T-helper 22 cell (primary cell): ENCODE data around the gene MAGI1.
"Not testable (repeated sequence)": the region's sequence is repeated elsewhere in the genome, so short reads cannot be mapped to it uniquely, and the experiment has no call there.

Source experiments
- DNase-seq: peaks from one replicate; pipeline ENCODE4 v3.0.0-alpha.2; 2020; ENCODE audit warnings: low read depth

The MAGI1 gene

DNA sequence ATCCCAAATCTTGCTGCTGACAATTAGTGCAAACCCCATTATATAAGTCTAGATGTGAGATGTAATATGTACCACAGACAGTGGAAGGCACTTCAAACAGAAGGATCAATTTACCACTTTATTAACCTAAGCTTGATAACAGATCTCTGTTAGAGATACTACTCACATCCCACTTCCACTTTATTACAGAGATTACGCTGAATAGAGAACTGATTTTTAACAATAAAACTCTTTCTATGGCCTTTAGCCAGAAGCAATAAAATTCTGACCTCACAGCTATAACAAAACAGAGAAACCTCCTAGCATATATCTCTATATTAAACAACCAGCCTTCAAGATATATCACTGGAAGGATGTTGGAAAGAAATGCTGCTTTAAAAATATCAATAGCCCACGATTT lies 517.7 kb downstream of the MAGI1 start:
- no peak for DNase-seq

DNA sequence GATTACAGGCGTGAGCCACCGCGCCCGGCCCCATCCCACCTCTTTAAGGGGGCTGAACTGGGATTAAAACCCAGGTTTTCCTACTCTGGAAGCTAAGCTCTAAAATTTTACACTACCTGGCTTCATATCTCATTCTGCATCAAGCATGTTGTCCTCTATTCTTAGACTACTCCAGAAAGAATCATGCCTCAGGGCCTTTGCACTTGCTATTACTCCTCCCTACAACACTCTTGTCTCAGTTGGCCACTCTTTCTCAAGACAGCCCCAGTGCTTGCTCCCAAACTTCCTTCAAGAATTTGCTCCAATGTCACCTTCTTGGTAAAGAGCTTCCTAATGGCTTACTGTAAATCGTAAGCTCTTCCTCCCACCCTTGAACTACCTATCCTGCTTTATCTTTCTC lies 521.7 kb downstream of the MAGI1 start:
- no peak for DNase-seq

GRCh38 chr3:65514317-65514716 lies 524.4 kb downstream of the MAGI1 start:
- DNase-seq = not testable (repeated sequence)

DNA sequence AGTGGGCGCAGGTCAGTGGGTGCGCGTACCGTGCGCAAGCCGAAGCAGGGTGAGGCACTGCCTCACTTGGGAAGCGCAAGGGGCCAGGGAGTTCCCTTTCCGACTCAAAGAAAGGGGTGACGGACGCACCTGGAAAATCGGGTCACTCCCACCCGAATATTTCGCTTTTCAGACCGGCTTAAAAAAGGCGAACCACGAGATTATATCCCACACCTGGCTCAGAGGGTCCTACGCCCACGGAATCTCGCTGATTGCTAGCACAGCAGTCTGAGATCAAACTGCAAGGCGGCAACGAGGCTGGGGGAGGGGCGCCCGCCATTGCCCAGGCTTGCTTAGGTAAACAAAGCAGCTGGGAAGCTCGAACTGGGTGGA lies 529.3 kb downstream of the MAGI1 start:
- not testable (repeated sequence) for DNase-seq

GRCh38 chr3:65508750-65509422 lies 529.8 kb downstream of the MAGI1 start:
- no peak for DNase-seq

- DNase-seq = no peak
These were observed 531.3 kb downstream of the MAGI1 start for GRCh38 chr3:65507437-65507836.

DNA sequence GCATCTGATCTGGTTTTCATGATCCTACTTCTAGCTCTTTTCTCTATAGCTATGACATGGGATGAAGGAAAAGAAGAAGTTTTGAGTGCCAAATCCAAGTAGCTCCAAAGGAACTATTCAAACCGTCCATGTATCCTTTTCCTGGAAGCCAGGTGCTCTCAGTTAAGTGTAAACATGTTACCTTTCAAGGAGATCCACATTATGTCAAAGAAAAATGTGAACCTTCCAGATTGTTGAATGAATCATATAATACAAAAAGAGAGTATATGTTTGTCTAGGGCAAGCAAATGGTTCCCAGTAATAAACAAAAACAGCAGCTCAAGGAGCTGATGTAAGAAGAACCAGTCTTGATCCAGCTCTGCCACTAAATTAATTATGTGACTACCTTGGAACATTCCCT lies 534.9 kb downstream of the MAGI1 start:
- no peak for DNase-seq

GRCh38 chr3:65502526-65502925 lies 536.2 kb downstream of the MAGI1 start:
- DNase-seq = no peak

GRCh38 chr3:65500398-65501306 lies 538.1 kb downstream of the MAGI1 start:
- DNase-seq = no peak

DNA sequence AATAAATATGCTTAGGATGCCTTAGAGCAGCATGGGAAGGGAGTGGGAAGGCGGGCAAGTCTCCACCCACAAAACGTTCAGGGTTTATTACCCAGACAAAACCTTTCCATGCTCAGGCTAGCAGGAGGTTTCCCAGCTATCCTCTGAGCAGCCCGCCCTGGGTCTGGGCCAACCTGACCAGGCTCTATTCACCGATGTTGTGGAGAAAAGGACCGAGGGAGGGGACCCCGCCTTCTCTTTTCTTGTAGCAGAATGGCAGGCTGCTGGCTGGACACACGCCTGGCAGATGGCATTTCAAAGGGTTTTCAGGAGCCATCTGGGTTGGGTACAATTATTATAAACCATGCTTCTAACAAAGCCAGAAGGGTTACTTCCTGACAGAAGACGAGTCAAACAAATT lies 540.9 kb downstream of the MAGI1 start:
- DNase-seq = no peak

- DNase-seq = no peak
These were observed 541.5 kb downstream of the MAGI1 start for GRCh38 chr3:65497236-65497635.

- DNase-seq = no peak
These were observed 544.8 kb downstream of the MAGI1 start for GRCh38 chr3:65493938-65494337.

GRCh38 chr3:65493371-65493882 lies 545.3 kb downstream of the MAGI1 start:
- no peak for DNase-seq

- no peak for DNase-seq
These were observed 546.5 kb downstream of the MAGI1 start for GRCh38 chr3:65492249-65492648.

- DNase-seq = no peak
These were observed 548.6 kb downstream of the MAGI1 start for GRCh38 chr3:65490114-65490513.

GRCh38 chr3:65489253-65489652 lies 549.5 kb downstream of the MAGI1 start:
- no peak for DNase-seq

- DNase-seq = no peak
These were observed 552.8 kb downstream of the MAGI1 start for GRCh38 chr3:65485826-65486469.

GRCh38 chr3:65484964-65485363 lies 553.8 kb downstream of the MAGI1 start:
- no peak for DNase-seq

GRCh38 chr3:65483480-65483879 lies 555.2 kb downstream of the MAGI1 start:
- no peak for DNase-seq

DNA sequence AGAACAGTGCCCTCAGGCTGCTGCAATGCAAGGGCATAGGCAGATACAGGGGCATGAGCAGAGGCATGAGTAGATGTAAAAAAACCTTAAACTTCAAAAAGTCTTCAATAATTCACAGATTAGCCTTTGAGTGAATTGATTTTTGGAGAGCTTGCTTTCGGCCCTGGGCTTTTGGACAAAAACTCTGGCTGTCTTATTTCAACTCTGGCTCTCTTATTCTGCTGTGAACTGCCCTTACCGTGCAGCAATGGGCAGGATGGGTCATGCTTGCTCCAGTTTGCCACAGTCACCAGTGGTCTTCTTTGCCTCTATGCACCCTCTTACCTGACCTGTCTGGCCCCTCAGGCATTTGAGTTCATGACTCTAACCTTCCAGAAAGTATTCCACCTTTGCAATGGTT lies 555.7 kb downstream of the MAGI1 start:
- DNase-seq = no peak

DNA sequence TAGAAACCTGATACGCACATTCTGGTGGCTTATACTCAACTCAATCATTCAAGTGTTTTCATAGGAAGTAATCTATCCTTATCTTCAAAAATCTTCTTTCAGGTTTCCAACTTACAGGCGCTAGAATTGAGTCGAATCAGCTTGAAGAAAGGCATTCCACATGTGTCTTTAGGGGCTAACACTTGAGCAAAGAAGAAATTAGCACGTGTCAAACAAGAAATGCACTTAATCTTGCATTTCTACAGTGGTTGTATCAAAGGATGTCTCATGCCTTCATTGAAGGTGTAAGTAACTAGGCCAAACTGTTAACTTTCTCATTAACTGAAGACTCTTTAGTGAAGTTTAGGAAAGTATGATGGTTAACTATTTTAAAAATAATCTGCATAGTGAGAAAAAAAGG lies 557.6 kb downstream of the MAGI1 start:
- DNase-seq = no peak

DNA sequence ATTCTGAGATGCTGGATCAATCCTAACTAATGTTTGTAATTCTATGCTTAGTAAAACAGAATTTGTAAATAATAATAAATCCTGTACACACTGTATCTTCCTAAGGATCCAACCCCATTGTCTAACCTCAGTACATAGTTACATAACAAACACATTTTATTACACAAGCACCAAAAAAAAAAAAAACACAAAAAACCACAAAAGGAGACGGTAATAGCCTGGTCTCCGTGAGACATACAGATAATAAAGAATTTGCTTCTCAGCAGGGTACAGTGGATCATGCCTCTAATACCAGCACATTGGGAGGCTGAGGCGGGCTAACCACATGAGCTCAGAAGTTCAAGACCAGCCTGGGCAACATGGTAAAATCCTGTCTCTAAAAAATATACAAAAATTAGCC lies 558.7 kb downstream of the MAGI1 start:
- no peak for DNase-seq
